Measurements from ENCODE around the gene NUP50. TPM values are rescaled to one million over a fixed set of nuclear protein-coding genes. Genes with fewer than 3 reads are reported as not detected.

The NUP50 gene
- total and polyA plus RNA-seq, 4 donors = 15.2 to 80.1 (median 46.9) TPM

- TF ChIP-seq CTCF (IDR thresholded peaks at IDR 0.05; ENCODE audit: control extremely low read depth, extremely low read depth) = no peak
- Histone ChIP-seq H3K4me1 (ENCODE audit: control insufficient read depth in 5 of 5, insufficient read depth in 5 of 5, low read length in 5 of 5) (peaks cover 0 to 11% (median 0%) of the 10 kb centered on the region in 5 donors), H3K9ac (ENCODE audit: insufficient read depth in 1 of 2, low read length in 2 of 2) (no peak overlapping the region), H3K4me3 (no peak overlapping the region), H3K9me3 (ENCODE audit: control insufficient read depth in 4 of 4, insufficient read depth in 3 of 4, low read length in 3 of 4) (no peaks in the 10 kb centered on the region), H3K27ac (ENCODE audit: low read depth in 1 of 2, low read length in 1 of 2) (no peak overlapping the region), H3K36me3 (ENCODE audit: control insufficient read depth in 4 of 4, insufficient read depth in 4 of 4, low read length in 4 of 4) (peaks cover 0 to 15% (median 0%) of the 10 kb centered on the region in 4 donors), H3K27me3 (ENCODE audit: control insufficient read depth in 3 of 3, insufficient read depth in 3 of 3, low read length in 2 of 3) (peaks cover 0 to 3% (median 0%) of the 10 kb centered on the region in 3 donors)
- WGBS, 2 donors = 90 to 94% methylated on average over 11 of the region's 11 CpGs
- DNase-seq (no peak), ATAC-seq (ENCODE audit: insufficient read depth, low FRiP score) (no peak)
Measured at GRCh38 chr22:45210577-45210976, 46.9 kb downstream of the NUP50 start.

GRCh38 chr22:45210991-45211390 lies 47.3 kb downstream of the NUP50 start:
- no peak for ATAC-seq (ENCODE audit: insufficient read depth, low FRiP score)

GRCh38 chr22:45211435-45211834 lies 47.7 kb downstream of the NUP50 start:
- no peak overlapping the region for H3K27ac ChIP-seq (ENCODE audit: low read depth in 1 of 2, low read length in 1 of 2)
- no peak overlapping the region for H3K4me3 ChIP-seq
- H3K4me1 ChIP-seq (ENCODE audit: control insufficient read depth in 5 of 5, insufficient read depth in 5 of 5, low read length in 5 of 5) = peaks cover 0 to 15% (median 5%) of the 10 kb centered on the region in 5 donors
- DNase-seq = no peak
- no peak for TF ChIP-seq CTCF (IDR thresholded peaks at IDR 0.05; ENCODE audit: control extremely low read depth, extremely low read depth)
- ATAC-seq (ENCODE audit: insufficient read depth, low FRiP score) = no peak
- no peak overlapping the region for H3K9ac ChIP-seq (ENCODE audit: insufficient read depth in 1 of 2, low read length in 2 of 2)
- WGBS, 2 donors = 89 to 95% methylated on average over 8 of the region's 8 CpGs
- peaks cover 0 to 3% (median 0%) of the 10 kb centered on the region in 4 donors for H3K9me3 ChIP-seq (ENCODE audit: control insufficient read depth in 4 of 4, insufficient read depth in 3 of 4, low read length in 3 of 4)
- peaks cover 0 to 3% (median 0%) of the 10 kb centered on the region in 3 donors for H3K27me3 ChIP-seq (ENCODE audit: control insufficient read depth in 3 of 3, insufficient read depth in 3 of 3, low read length in 2 of 3)
- peaks cover 0 to 15% (median 0%) of the 10 kb centered on the region in 4 donors for H3K36me3 ChIP-seq (ENCODE audit: control insufficient read depth in 4 of 4, insufficient read depth in 4 of 4, low read length in 4 of 4)

More at GRCh38 chr22:45210991-45211390, 47.3 kb downstream of the NUP50 start:
- peaks cover 0 to 3% (median 0%) of the 10 kb centered on the region in 3 donors for H3K27me3 ChIP-seq (ENCODE audit: control insufficient read depth in 3 of 3, insufficient read depth in 3 of 3, low read length in 2 of 3)
- peaks cover 0 to 15% (median 0%) of the 10 kb centered on the region in 4 donors for H3K36me3 ChIP-seq (ENCODE audit: control insufficient read depth in 4 of 4, insufficient read depth in 4 of 4, low read length in 4 of 4)
- H3K4me3 ChIP-seq = no peak overlapping the region
- WGBS, 2 donors = 94% methylated on average over 8 of the region's 8 CpGs
- no peak overlapping the region for H3K9ac ChIP-seq (ENCODE audit: insufficient read depth in 1 of 2, low read length in 2 of 2)
- H3K9me3 ChIP-seq (ENCODE audit: control insufficient read depth in 4 of 4, insufficient read depth in 3 of 4, low read length in 3 of 4) = no peaks in the 10 kb centered on the region
- TF ChIP-seq CTCF (IDR thresholded peaks at IDR 0.05; ENCODE audit: control extremely low read depth, extremely low read depth) = no peak
- no peak overlapping the region for H3K27ac ChIP-seq (ENCODE audit: low read depth in 1 of 2, low read length in 1 of 2)
- H3K4me1 ChIP-seq (ENCODE audit: control insufficient read depth in 5 of 5, insufficient read depth in 5 of 5, low read length in 5 of 5) = peaks cover 0 to 11% (median under 1%) of the 10 kb centered on the region in 5 donors
- no peak for DNase-seq

GRCh38 chr22:45211848-45212247 lies 48.1 kb downstream of the NUP50 start:
- Histone ChIP-seq H3K27ac (ENCODE audit: low read depth in 1 of 2, low read length in 1 of 2) (no peak overlapping the region), H3K4me1 (ENCODE audit: control insufficient read depth in 5 of 5, insufficient read depth in 5 of 5, low read length in 5 of 5) (peaks cover 0 to 17% (median 5%) of the 10 kb centered on the region in 5 donors), H3K9ac (ENCODE audit: insufficient read depth in 1 of 2, low read length in 2 of 2) (no peak overlapping the region), H3K36me3 (ENCODE audit: control insufficient read depth in 4 of 4, insufficient read depth in 4 of 4, low read length in 4 of 4) (peaks cover 0 to 15% (median 0%) of the 10 kb centered on the region in 4 donors), H3K4me3 (no peak overlapping the region), H3K9me3 (ENCODE audit: control insufficient read depth in 4 of 4, insufficient read depth in 3 of 4, low read length in 3 of 4) (peaks cover 0 to 3% (median 0%) of the 10 kb centered on the region in 4 donors), H3K27me3 (ENCODE audit: control insufficient read depth in 3 of 3, insufficient read depth in 3 of 3, low read length in 2 of 3) (peaks cover 0 to 3% (median 0%) of the 10 kb centered on the region in 3 donors)
- TF ChIP-seq CTCF (IDR thresholded peaks at IDR 0.05; ENCODE audit: control extremely low read depth, extremely low read depth) = no peak
- ATAC-seq (ENCODE audit: insufficient read depth, low FRiP score) (no peak), DNase-seq (no peak)
- 93 to 96% methylated on average over 18 of the region's 18 CpGs for WGBS, 2 donors
